WERI-Rb-1 (cell line): ENCODE measurements around the gene DENND5A.

ENCODE experiments used
- DNase-seq: peaks from one replicate; pipeline ENCODE4 v3.0.0-alpha.2; 2020
- H3K27ac ChIP-seq: fragments of 250-450 bp; sonication (Bioruptor Pico); 2 replicates; pipeline ENCODE4 v1.5.1; 2020; ENCODE audit warnings: mild to moderate bottlenecking, moderate library complexity
- H3K27me3 ChIP-seq: fragments of 250-450 bp; sonication (Bioruptor Pico); 2 replicates; pipeline ENCODE4 v1.5.1; 2021; ENCODE audit warnings: mild to moderate bottlenecking, low read depth, moderate library complexity; ENCODE audit not compliant: insufficient read depth, severe bottlenecking
- H3K36me3 ChIP-seq: fragments of 250-450 bp; sonication (Bioruptor Pico); 2 replicates; pipeline ENCODE4 v1.5.1; 2020; ENCODE audit warnings: mild to moderate bottlenecking, moderate library complexity
- H3K4me3 ChIP-seq: 2 replicates; pipeline ENCODE4 v1.5.1; 2011; ENCODE audit warnings: low read depth, mild to moderate bottlenecking, control low read depth, low read length
- H3K9me3 ChIP-seq: fragments of 250-450 bp; sonication (Bioruptor Pico); 2 replicates; pipeline ENCODE4 v1.5.1; 2021; ENCODE audit warnings: mild to moderate bottlenecking, moderate library complexity; ENCODE audit not compliant: severe bottlenecking
- TF ChIP-seq, protein P1 (sequence below): IDR thresholded peaks from 2 replicates; pipeline ENCODE4 v1.5.1; 2011; ENCODE audit warnings: low read depth, mild to moderate bottlenecking, control low read depth, inconsistent platforms, low read length

Gene DENND5A

DNA sequence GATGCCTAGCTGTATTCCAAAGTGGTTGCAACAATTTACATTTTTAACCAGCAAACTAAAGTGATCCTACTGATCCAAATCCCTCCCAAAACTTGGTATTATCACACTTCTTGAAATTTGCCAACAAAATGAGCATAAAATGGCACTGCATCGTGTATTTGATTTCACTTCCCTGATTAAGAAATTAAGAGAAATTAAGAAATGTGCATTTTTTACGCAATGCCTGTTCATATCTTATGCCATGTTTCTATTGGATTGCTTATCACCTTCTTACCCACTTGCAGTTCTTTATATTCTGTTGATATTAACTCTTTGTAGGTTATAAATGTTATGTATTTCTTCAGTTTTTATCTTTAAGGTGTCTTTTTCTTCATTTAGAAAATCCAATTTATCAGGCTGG lies 80.6 kb downstream of the DENND5A start:
- Histone ChIP-seq H3K27me3 (no peaks in the 10 kb centered on the region), H3K36me3 (peaks cover 15% of the 10 kb centered on the region), H3K27ac (no peak overlapping the region), H3K4me3 (no peak overlapping the region), H3K9me3 (no peaks in the 10 kb centered on the region)
- no peak for DNase-seq
- TF ChIP-seq, protein P1, sequence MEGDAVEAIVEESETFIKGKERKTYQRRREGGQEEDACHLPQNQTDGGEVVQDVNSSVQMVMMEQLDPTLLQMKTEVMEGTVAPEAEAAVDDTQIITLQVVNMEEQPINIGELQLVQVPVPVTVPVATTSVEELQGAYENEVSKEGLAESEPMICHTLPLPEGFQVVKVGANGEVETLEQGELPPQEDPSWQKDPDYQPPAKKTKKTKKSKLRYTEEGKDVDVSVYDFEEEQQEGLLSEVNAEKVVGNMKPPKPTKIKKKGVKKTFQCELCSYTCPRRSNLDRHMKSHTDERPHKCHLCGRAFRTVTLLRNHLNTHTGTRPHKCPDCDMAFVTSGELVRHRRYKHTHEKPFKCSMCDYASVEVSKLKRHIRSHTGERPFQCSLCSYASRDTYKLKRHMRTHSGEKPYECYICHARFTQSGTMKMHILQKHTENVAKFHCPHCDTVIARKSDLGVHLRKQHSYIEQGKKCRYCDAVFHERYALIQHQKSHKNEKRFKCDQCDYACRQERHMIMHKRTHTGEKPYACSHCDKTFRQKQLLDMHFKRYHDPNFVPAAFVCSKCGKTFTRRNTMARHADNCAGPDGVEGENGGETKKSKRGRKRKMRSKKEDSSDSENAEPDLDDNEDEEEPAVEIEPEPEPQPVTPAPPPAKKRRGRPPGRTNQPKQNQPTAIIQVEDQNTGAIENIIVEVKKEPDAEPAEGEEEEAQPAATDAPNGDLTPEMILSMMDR = no peak

DNA sequence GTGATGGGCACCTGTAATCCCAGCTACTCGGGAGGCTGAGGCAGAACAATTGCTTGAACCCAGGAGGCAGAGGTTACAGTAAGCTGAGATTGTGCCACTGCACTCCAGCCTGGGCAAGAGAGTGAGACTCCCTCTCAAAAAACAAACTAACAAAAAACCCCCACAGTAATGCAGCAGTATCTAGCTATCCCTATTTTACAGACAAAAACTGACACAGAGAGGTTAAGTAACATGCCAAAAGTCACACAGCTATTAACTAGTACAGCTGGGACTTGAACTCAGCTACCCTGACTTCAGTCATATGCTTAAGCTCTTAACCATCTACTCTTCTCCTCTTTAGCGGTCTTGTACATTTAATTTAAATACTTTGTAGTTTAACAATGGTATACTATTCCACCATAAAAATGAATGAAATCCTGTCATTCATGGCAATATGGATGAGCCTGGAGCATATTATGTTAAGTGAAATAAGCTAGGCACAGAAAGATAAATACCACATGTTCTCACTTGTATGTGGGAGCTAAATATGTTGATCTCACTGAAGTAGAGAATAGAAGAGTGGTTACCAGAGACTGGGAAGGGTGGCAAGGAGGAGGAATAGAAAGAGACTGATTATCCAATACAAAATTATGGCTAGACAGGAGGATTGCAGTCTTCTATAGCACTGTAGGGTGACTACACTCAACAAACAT lies 82.8 kb downstream of the DENND5A start:
- Histone ChIP-seq H3K4me3 (no peak overlapping the region), H3K36me3 (peaks cover 22% of the 10 kb centered on the region), H3K9me3 (no peaks in the 10 kb centered on the region), H3K27me3 (no peaks in the 10 kb centered on the region), H3K27ac (no peak overlapping the region)
- TF ChIP-seq, protein P1 = no peak
- DNase-seq = no peak

DNA sequence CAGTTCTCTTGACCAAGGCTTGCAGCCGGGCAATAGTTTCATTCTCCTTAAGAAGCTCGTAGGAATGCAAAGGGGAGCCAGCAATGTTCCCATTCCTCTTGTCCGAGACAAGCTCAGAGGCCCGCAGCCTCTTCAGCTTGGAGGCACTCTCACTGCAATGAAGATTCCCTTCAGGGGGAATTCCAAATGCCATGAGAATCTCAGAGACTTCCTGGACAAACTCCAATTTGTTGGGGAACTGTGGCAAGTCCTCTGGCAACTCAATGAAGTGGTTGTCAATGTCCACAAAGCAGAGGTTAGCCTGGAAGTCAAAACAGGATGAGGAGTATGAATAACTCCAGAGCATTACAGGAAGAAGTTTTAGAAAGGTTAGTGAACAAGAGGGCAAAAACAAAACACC lies 84.4 kb downstream of the DENND5A start:
- no peaks in the 10 kb centered on the region for H3K27me3 ChIP-seq
- DNase-seq = no peak
- H3K9me3 ChIP-seq = no peaks in the 10 kb centered on the region
- TF ChIP-seq, protein P1 = no peak
- no peak overlapping the region for H3K27ac ChIP-seq
- peaks cover 32% of the 10 kb centered on the region for H3K36me3 ChIP-seq
- H3K4me3 ChIP-seq = no peak overlapping the region

DNA sequence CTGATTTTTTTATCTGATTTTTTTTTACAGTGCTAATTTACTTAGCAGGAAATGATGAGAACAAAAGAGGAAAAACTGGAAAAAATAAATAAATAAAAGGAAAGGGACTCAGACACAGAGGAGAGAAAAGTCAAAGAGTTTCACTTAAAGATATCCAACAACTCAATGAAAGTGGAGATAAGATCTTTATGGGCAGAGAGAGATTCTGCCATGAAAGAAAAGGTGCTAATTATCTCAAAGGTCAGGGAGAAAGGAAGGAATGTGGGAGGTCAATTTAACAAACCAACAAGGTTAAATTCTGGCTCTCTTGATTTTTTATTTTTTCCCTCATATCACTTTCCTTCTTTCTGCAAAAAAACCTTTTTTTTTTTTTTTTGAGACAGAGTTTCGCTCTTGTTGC lies 86.0 kb downstream of the DENND5A start:
- no peak overlapping the region for H3K4me3 ChIP-seq
- H3K36me3 ChIP-seq = peaks cover 34% of the 10 kb centered on the region
- H3K27ac ChIP-seq = no peak overlapping the region
- no peak for DNase-seq
- no peaks in the 10 kb centered on the region for H3K9me3 ChIP-seq
- TF ChIP-seq, protein P1 = no peak
- no peaks in the 10 kb centered on the region for H3K27me3 ChIP-seq

DNA sequence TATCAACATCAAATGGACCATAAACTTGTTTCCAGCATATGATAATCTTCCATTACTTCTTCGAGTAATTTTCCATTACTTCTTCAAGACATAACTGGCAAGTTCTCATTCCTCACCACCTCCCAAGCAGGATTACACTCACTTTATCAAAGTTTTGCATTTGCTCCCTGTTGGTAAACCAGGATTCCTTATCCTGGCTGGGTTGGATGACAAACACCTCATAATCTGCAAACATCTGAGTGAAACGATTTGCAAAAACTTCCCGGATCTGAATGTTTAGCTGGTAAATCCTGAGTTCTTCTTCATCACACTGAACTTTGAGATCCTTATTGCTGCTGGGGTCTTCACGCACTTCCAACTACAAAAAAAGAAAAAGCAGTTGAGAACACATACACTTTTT lies 86.4 kb downstream of the DENND5A start:
- no peaks in the 10 kb centered on the region for H3K9me3 ChIP-seq
- TF ChIP-seq, protein P1 = no peak
- peaks cover 34% of the 10 kb centered on the region for H3K36me3 ChIP-seq
- DNase-seq = no peak
- H3K4me3 ChIP-seq = no peak overlapping the region
- no peak overlapping the region for H3K27ac ChIP-seq
- H3K27me3 ChIP-seq = no peaks in the 10 kb centered on the region
